Lower lobe of right lung (tissue), 2 donors: ENCODE results near the gene CRTC2. TPM values are rescaled to one million over a fixed set of nuclear protein-coding genes. Genes with fewer than 3 reads are reported as not detected.
A peak's percentile ranks its signal among the peaks of the same experiment; 100 is the strongest.

Experiments
- ATAC-seq, 2 donors: fragments of 200-7000 bp; cut with Tn5 transposase; one replicate each; pipeline ENCODE4 v1.9.1; 2020 to 2022; ENCODE audit warnings: mild to moderate bottlenecking in 2 of 2, moderate library complexity in 2 of 2
- DNase-seq: peaks from one replicate; pipeline ENCODE4 v3.0.0-alpha.2; 2020
- H3K27ac ChIP-seq: fragments of 200-600 bp; one replicate; pipeline ENCODE4 v1.8.0; 2022
- H3K27me3 ChIP-seq: fragments of 200-600 bp; one replicate; pipeline ENCODE4 v1.8.0; 2022; ENCODE audit warnings: low read depth
- H3K36me3 ChIP-seq: fragments of 200-600 bp; one replicate; pipeline ENCODE4 v1.8.0; 2022; ENCODE audit warnings: mild to moderate bottlenecking
- H3K4me1 ChIP-seq: fragments of 200-600 bp; one replicate; pipeline ENCODE4 v1.8.0; 2022
- H3K4me3 ChIP-seq: fragments of 200-600 bp; one replicate; pipeline ENCODE4 v1.8.0; 2022; ENCODE audit warnings: mild to moderate bottlenecking
- H3K9me3 ChIP-seq: fragments of 200-600 bp; one replicate; pipeline ENCODE4 v1.8.0; 2022
- CTCF ChIP-seq: fragments of 200-600 bp; IDR thresholded peaks from one replicate; pipeline ENCODE4 v1.8.0; 2022; ENCODE audit warnings: antibody characterized with exemption, mild to moderate bottlenecking
- intact Hi-C: fragments of 100-400 bp; cut with DNase I; formaldehyde crosslinking; loops from one replicate; pipeline ENCODE4 v1.11.0; 2022
- total RNA-seq: library from RNA; stranded (reverse); fragmentation: NEBNext Ultra II Directional; extraction: Animal tissue kit (Norgen Biotek cat#: 25700); gene quantifications from one replicate; pipeline ENCODE4 v1.2.1, GENCODE V29; 2021
- donor health status: DM: no; HTN: yes; CAD: no; lungs with severe emphysema.

CRTC2 gene
- total RNA-seq, 1 donor from 2014 or later: 55.8 TPM

DNA sequence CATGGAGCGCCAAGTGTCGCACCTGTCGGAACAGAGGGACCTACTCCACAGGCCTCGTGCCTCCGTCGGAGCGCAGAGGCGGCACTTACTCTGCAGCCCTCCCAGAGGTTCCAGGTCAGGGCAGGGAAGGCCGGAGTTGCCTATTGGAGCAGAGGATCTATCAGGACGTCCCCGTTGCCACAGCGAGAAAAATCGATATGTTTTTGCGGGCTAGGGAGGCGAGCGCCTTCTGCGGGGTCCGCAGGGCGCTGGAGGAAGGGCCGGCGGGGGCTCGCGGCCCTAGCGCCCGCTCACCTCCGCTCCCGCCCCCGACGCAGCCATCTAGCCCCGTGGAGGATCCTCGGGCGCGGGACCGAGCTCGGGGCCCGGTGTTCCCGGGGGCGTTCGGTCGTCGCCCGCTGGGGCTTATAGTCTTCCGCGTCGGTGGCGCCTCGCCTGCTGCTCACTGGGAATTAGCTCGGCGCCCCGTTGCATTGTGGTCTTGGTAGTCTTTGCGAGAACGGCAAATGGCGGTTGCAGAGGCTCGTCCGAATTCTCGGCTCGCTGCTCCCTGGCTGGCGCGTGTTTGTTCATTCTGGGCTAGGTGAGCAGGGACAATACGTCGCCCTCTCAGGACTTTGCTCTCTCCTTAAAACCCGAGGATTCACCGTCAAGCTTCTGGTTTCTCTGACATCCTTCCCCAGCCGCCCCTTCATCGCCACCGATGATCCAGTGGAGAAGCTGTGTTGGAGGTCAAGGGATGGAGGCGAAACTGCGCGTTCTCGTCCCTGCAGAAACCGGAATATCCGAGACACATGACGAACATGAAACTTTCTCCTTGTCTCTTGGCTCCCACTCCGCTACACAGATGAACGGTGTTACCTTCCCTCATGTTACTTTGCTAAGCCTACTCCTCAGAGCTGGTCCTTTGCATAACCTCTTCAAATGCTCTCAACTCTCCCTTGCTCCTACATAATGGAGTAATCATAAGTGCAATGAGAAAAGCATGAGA, 19.1 kb upstream of the CRTC2 start, which contains the start of gene JTB:
Gene JTB, minus strand, starts transcription at position 425 of the 991 bp plus-strand sequence. Its CDS starts 422 bp downstream, at position 3.
- Histone ChIP-seq H3K9me3 (no peaks in the 10 kb centered on the region), H3K4me3 (peak within 1 kb of the TSS; percentile 99), H3K27ac (peak within 1 kb of the TSS; percentile 92), H3K36me3 (peaks cover 63% of the 10 kb centered on the region), H3K4me1 (peaks cover 22% of the 10 kb centered on the region), H3K27me3 (no peaks in the 10 kb centered on the region)
- ATAC-seq (peak; percentile 95 to 99), DNase-seq (peak; percentile 95)
- TF ChIP-seq CTCF: peak; percentile 7
- intact Hi-C loops: no loop called here

DNA sequence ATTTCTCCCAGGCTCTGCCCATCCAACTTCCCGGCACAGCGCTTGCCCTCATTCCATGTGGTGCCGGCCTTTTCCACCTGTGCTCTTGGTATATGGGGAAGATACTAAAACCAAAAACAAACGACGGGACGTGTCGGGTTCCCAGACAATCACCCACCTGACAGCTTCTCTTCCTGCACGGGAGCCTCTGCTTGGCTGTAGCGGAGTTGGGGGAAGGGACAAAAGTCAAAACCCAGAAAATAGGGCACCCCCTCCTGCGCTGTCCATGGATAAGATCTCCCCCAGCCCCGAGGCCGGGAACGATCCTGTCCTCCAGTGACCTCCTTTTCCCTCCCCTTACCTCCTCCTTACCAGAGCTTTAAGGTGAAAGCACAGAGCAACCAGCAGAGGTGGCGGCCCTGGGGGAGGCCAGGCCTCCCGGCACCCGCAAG, 18.4 kb upstream of the CRTC2 start:
- Histone ChIP-seq H3K27me3 (no peaks in the 10 kb centered on the region), H3K27ac (peak overlapping the region; percentile 92), H3K4me3 (peak overlapping the region; percentile 99), H3K36me3 (peaks cover 58% of the 10 kb centered on the region), H3K4me1 (peaks cover 22% of the 10 kb centered on the region), H3K9me3 (no peaks in the 10 kb centered on the region)
- no peak for TF ChIP-seq CTCF
- DNase-seq (no peak), ATAC-seq (peak; percentile 2 to 11)
- intact Hi-C loops: no loop called here

GRCh38 chr1:153973525-153973924, 15.1 kb upstream of the CRTC2 start:
- no peak for DNase-seq
- peaks cover 25% of the 10 kb centered on the region for H3K4me1 ChIP-seq
- ATAC-seq: no peak
- H3K36me3 ChIP-seq: peaks cover 36% of the 10 kb centered on the region
- H3K27me3 ChIP-seq: no peaks in the 10 kb centered on the region
- intact Hi-C loops: no loop called here
- no peak overlapping the region for H3K4me3 ChIP-seq
- no peak for TF ChIP-seq CTCF
- no peak overlapping the region for H3K27ac ChIP-seq
- no peaks in the 10 kb centered on the region for H3K9me3 ChIP-seq

- Histone ChIP-seq H3K27me3 (no peaks in the 10 kb centered on the region), H3K9me3 (no peaks in the 10 kb centered on the region), H3K36me3 (peaks cover 36% of the 10 kb centered on the region), H3K4me1 (peaks cover 25% of the 10 kb centered on the region), H3K4me3 (no peak overlapping the region), H3K27ac (no peak overlapping the region)
- DNase-seq (no peak), ATAC-seq (no peak)
- intact Hi-C loops: no loop called here
- TF ChIP-seq CTCF: no peak
Observed at GRCh38 chr1:153973071-153973470, 14.7 kb upstream of the CRTC2 start.

DNA sequence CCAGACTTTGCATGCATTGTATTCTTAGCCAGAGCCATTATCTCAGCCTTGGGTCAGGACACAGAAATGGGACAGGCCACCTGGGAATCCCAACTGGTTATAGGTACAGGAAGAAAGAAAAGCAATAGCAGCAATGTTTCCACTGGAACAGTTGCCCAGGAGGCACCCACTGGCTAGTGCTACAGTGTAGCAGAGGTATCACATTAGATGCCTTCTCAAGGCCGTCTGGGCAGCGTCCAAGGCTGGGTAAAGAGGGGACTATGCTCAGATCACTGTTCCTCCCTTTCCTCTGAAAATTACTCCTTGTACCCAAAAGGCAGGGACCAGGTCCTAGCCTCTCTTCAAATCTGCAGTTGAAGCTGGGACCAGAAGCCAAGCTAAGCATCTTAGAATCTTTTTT, 11.9 kb upstream of the CRTC2 start:
- H3K36me3 ChIP-seq: peaks cover 28% of the 10 kb centered on the region
- no peak overlapping the region for H3K27ac ChIP-seq
- no peak for TF ChIP-seq CTCF
- H3K9me3 ChIP-seq: no peaks in the 10 kb centered on the region
- no peaks in the 10 kb centered on the region for H3K27me3 ChIP-seq
- no peak for ATAC-seq
- no peak overlapping the region for H3K4me3 ChIP-seq
- intact Hi-C loops: no loop called here
- peaks cover 24% of the 10 kb centered on the region for H3K4me1 ChIP-seq
- no peak for DNase-seq
